Progenitor cell of endocrine pancreas (in vitro differentiated cells): ENCODE data around the gene SUMF1. TPM values are rescaled to one million over a fixed set of nuclear protein-coding genes. Genes with fewer than 3 reads are reported as not detected.

Source experiments
- DNase-seq: peaks from one replicate; pipeline ENCODE4 v3.0.0; 2021; ENCODE audit warnings: low spot score; ENCODE audit not compliant: unreplicated experiment
- H3K27ac Mint-ChIP-seq: 2 replicates; pipeline ENCODE4 v1.8.0; 2021; ENCODE audit warnings: mild to moderate bottlenecking, moderate library complexity, mixed read lengths
- H3K27me3 Mint-ChIP-seq: 2 replicates; pipeline ENCODE4 v1.8.0; 2021; ENCODE audit warnings: mixed read lengths
- H3K36me3 Mint-ChIP-seq: 2 replicates; pipeline ENCODE4 v1.8.0; 2022; ENCODE audit warnings: mixed read lengths; ENCODE audit not compliant: insufficient read depth
- H3K4me1 Mint-ChIP-seq: 2 replicates; pipeline ENCODE4 v1.8.0; 2021; ENCODE audit warnings: low read depth, mixed read lengths
- H3K4me3 Mint-ChIP-seq: 2 replicates; pipeline ENCODE4 v1.8.0; 2021; ENCODE audit warnings: low read depth, mild to moderate bottlenecking, moderate library complexity, mixed read lengths
- H3K9me3 Mint-ChIP-seq: 2 replicates; pipeline ENCODE4 v1.8.0; 2021; ENCODE audit warnings: low read depth, mixed read lengths
- CTCF ChIP-seq: fragments of 200-600 bp; sonication (generic); IDR thresholded peaks from one replicate; pipeline ENCODE4 v1.5.0; 2021; ENCODE audit warnings: antibody characterized with exemption, mild to moderate bottlenecking; ENCODE audit not compliant: unreplicated experiment
- total RNA-seq: library from RNA; stranded (reverse); gene quantifications from 2 replicates; pipeline ENCODE4 v1.2.1, GENCODE V29; 2021

SUMF1 gene
- total RNA-seq, 1 donor from 2014 or later: 25.0 TPM

- DNase-seq: no peak
- TF ChIP-seq CTCF: no peak
- Mint-ChIP-seq H3K36me3 (peaks cover 3% of the 10 kb centered on the region), H3K27me3 (no peaks in the 10 kb centered on the region), H3K9me3 (no peaks in the 10 kb centered on the region), H3K4me3 (no peak overlapping the region), H3K4me1 (peaks cover 20% of the 10 kb centered on the region), H3K27ac (no peak overlapping the region)
These were observed 55.8 kb downstream of the SUMF1 start for GRCh38 chr3:4411236-4411635.

GRCh38 chr3:4410606-4411005 lies 56.5 kb downstream of the SUMF1 start:
- H3K27ac Mint-ChIP-seq: no peak overlapping the region
- H3K4me1 Mint-ChIP-seq: peaks cover 20% of the 10 kb centered on the region
- H3K4me3 Mint-ChIP-seq: no peak overlapping the region
- peaks cover 3% of the 10 kb centered on the region for H3K36me3 Mint-ChIP-seq
- no peak for TF ChIP-seq CTCF
- no peaks in the 10 kb centered on the region for H3K27me3 Mint-ChIP-seq
- no peaks in the 10 kb centered on the region for H3K9me3 Mint-ChIP-seq
- no peak for DNase-seq

- no peak for DNase-seq
- peaks cover 20% of the 10 kb centered on the region for H3K4me1 Mint-ChIP-seq
- H3K9me3 Mint-ChIP-seq: no peaks in the 10 kb centered on the region
- H3K4me3 Mint-ChIP-seq: no peak overlapping the region
- H3K27me3 Mint-ChIP-seq: no peaks in the 10 kb centered on the region
- no peak overlapping the region for H3K27ac Mint-ChIP-seq
- no peak for TF ChIP-seq CTCF
- peaks cover 3% of the 10 kb centered on the region for H3K36me3 Mint-ChIP-seq
These were observed 57.0 kb downstream of the SUMF1 start for GRCh38 chr3:4409971-4410573.

- Mint-ChIP-seq H3K9me3 (no peaks in the 10 kb centered on the region), H3K4me3 (no peak overlapping the region), H3K36me3 (peaks cover 3% of the 10 kb centered on the region), H3K4me1 (peaks cover 20% of the 10 kb centered on the region), H3K27ac (no peak overlapping the region), H3K27me3 (no peaks in the 10 kb centered on the region)
- DNase-seq: no peak
- TF ChIP-seq CTCF: no peak
These were observed 57.7 kb downstream of the SUMF1 start for GRCh38 chr3:4409415-4409814.

GRCh38 chr3:4408958-4409357 lies 58.1 kb downstream of the SUMF1 start:
- Mint-ChIP-seq H3K4me1 (peaks cover 19% of the 10 kb centered on the region), H3K27me3 (no peaks in the 10 kb centered on the region), H3K4me3 (no peak overlapping the region), H3K36me3 (peaks cover 3% of the 10 kb centered on the region), H3K27ac (no peak overlapping the region), H3K9me3 (no peaks in the 10 kb centered on the region)
- no peak for TF ChIP-seq CTCF
- DNase-seq: no peak
